ENCODE results near the gene HCFC1R1. TPM values are rescaled to one million over a fixed set of nuclear protein-coding genes. Genes with fewer than 3 reads are reported as not detected.

HCFC1R1 gene
- total RNA-seq, 1 experiment from 2014 or later, result 76.0 TPM

DNA sequence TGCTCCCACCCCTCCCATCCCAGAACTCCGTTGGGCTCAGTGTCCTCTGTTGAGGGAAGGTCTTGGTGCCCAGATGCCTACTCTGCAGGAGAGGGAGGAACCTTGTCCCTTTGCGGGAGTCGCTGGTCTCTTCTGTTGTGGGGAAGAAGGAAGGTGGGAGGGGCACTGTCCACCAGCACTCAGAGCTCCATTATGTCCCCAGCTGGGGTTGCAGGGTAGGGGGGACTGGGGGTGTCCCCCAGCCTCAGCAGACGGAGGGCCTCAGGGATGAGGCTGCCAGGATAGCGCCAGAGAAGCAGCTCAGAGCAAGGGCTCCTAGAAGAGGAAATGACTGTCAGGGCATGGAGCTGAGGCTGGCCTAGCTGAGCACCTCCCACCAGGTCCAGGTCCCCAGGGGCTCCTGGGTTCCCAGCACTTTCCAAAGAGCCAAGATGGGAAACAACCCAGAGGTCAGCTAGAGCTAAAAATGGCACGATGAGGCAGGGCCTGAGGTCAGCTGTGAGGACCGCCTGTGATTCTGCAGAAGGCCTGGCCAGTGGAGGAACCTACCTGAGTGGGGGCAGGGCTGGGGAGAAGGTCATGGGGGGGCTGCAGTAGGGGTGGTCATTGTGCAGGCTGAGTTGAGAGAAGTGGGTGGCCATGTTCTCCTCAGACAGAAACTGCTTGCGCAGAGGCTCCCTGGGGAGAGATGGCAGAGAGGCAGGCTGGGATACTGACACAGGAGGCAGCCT, 893 bp downstream of the HCFC1R1 start (continued):
- TF ChIP-seq, protein P1, sequence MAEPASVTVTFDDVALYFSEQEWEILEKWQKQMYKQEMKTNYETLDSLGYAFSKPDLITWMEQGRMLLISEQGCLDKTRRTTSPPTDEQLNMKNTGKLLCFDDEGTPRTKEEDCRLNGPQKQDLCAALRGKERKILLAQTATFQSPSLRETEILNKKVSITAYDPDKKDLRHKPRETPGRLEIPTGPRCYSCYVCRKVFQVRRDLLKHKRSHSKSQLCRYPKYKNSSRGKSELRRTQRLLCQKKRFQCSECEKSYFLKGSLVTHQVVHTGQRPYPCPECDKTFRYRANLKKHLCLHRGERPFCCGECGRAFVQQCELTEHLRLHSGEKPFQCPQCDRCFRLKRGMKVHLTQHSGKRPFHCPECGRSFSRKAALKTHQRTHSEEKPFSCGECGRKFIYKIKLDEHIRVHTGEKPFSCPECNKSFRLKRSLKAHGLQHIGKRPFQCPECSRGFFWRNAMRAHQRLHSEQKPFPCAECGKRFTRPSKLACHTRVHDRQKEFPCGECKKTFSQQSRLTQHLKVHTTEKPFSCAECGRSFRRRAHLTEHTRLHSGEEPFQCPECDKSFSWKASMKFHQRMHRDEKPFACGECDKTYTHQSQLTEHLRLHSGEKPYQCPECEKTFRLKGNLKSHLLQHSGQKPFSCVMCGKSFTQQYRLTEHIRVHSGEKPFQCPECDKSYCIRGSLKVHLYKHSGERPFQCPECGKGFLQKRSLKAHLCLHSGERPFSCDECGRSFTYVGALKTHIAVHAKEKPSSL (CRISPR knock-in tag; conservative IDR thresholded peaks at IDR 0.05), result no peak
- TF ChIP-seq TP53 (CRISPR knock-in tag; IDR thresholded peaks at IDR 0.05), result no peak
- no peak for TF ChIP-seq ZNF121 (CRISPR knock-in tag; IDR thresholded peaks at IDR 0.05)
- TF ChIP-seq, protein P2, sequence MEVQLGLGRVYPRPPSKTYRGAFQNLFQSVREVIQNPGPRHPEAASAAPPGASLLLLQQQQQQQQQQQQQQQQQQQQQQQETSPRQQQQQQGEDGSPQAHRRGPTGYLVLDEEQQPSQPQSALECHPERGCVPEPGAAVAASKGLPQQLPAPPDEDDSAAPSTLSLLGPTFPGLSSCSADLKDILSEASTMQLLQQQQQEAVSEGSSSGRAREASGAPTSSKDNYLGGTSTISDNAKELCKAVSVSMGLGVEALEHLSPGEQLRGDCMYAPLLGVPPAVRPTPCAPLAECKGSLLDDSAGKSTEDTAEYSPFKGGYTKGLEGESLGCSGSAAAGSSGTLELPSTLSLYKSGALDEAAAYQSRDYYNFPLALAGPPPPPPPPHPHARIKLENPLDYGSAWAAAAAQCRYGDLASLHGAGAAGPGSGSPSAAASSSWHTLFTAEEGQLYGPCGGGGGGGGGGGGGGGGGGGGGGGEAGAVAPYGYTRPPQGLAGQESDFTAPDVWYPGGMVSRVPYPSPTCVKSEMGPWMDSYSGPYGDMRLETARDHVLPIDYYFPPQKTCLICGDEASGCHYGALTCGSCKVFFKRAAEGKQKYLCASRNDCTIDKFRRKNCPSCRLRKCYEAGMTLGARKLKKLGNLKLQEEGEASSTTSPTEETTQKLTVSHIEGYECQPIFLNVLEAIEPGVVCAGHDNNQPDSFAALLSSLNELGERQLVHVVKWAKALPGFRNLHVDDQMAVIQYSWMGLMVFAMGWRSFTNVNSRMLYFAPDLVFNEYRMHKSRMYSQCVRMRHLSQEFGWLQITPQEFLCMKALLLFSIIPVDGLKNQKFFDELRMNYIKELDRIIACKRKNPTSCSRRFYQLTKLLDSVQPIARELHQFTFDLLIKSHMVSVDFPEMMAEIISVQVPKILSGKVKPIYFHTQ (CRISPR knock-in tag; IDR thresholded peaks at IDR 0.05), result no peak
- TF ChIP-seq ATF1 (CRISPR knock-in tag; IDR thresholded peaks at IDR 0.05), result no peak
- TF ChIP-seq, protein P3, sequence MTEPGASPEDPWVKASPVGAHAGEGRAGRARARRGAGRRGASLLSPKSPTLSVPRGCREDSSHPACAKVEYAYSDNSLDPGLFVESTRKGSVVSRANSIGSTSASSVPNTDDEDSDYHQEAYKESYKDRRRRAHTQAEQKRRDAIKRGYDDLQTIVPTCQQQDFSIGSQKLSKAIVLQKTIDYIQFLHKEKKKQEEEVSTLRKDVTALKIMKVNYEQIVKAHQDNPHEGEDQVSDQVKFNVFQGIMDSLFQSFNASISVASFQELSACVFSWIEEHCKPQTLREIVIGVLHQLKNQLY (CRISPR knock-in tag; IDR thresholded peaks at IDR 0.05), result no peak
- no peak for TF ChIP-seq JUN (CRISPR knock-in tag; IDR thresholded peaks at IDR 0.05)
- TF ChIP-seq, protein P4, sequence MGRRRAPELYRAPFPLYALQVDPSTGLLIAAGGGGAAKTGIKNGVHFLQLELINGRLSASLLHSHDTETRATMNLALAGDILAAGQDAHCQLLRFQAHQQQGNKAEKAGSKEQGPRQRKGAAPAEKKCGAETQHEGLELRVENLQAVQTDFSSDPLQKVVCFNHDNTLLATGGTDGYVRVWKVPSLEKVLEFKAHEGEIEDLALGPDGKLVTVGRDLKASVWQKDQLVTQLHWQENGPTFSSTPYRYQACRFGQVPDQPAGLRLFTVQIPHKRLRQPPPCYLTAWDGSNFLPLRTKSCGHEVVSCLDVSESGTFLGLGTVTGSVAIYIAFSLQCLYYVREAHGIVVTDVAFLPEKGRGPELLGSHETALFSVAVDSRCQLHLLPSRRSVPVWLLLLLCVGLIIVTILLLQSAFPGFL (CRISPR knock-in tag; IDR thresholded peaks at IDR 0.05; ENCODE audit: borderline replicate concordance), result no peak
- TF ChIP-seq NR2C2 (CRISPR knock-in tag; IDR thresholded peaks at IDR 0.05), result 0 out of 2 replicates have a peak, but pooled peaks have one; percentile 12
- TF ChIP-seq, protein P5, sequence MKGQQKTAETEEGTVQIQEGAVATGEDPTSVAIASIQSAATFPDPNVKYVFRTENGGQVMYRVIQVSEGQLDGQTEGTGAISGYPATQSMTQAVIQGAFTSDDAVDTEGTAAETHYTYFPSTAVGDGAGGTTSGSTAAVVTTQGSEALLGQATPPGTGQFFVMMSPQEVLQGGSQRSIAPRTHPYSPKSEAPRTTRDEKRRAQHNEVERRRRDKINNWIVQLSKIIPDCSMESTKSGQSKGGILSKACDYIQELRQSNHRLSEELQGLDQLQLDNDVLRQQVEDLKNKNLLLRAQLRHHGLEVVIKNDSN (CRISPR knock-in tag; IDR thresholded peaks at IDR 0.05), result no peak
- TF ChIP-seq ESRRA (CRISPR knock-in tag; IDR thresholded peaks at IDR 0.05; ENCODE audit: borderline replicate concordance), result peak; percentile 35; the same call in 1 of the 2 replicates
- TF ChIP-seq GABPB1 (CRISPR knock-in tag; IDR thresholded peaks at IDR 0.05), result 0 out of 2 replicates have a peak, but pooled peaks have one; percentile 16
- TF ChIP-seq ZNF396 (CRISPR knock-in tag; IDR thresholded peaks at IDR 0.05; ENCODE audit: borderline replicate concordance), result no peak
- TF ChIP-seq FOXK1 (CRISPR knock-in tag; IDR thresholded peaks at IDR 0.05), result 0 out of 2 replicates have a peak, but pooled peaks have one; percentile 13
- no peak for TF ChIP-seq TEAD1 (CRISPR knock-in tag; IDR thresholded peaks at IDR 0.05)
- TF ChIP-seq CREB1 (CRISPR knock-in tag; IDR thresholded peaks at IDR 0.05), result peak; percentile 57; the same call in 1 of the 2 replicates
- no peak for TF ChIP-seq ZNF263 (CRISPR knock-in tag; IDR thresholded peaks at IDR 0.05; ENCODE audit: low read depth)
- peak; percentile 75 for TF ChIP-seq NFATC4 (CRISPR knock-in tag; IDR thresholded peaks at IDR 0.05)

DNA sequence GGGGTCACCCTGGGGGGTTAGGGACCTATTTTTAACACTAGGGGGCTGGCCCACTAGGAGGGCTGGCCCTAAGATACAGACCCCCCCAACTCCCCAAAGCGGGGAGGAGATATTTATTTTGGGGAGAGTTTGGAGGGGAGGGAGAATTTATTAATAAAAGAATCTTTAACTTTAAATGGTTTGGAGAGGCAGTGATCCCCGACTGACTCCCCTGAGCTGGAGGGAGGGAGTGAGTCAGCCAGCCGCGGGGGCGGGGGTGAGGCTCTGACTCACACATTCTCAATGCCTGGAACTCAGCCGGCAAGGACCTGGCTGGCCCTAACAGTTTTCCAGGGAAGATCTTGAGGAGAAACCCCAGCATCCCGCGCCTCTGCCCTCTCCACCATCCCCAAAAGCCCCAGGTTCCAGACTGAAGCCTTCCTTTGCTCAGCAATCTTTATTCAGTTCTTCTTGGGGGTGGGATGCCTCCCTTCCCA, 1.5 kb downstream of the HCFC1R1 start:
- Mint-ChIP-seq H3K9me3 (no peaks in the 10 kb centered on the region), H3K27ac (peak overlapping the region; percentile 99), H3K36me3 (peaks cover 18% of the 10 kb centered on the region), H3K4me1 (peaks cover 38% of the 10 kb centered on the region), H3K27me3 (ENCODE audit: low read depth) (peaks cover 2% of the 10 kb centered on the region; the same call in 1 of the 2 replicates), H3K4me3 (peak overlapping the region; percentile 86)
- POLR2A ChIA-PET, result interaction anchor here (0.8 to 17.1 kb wide), 8 partner anchors 7 to 77 kb away, joined by 3 to 502 read pairs (median 6); partner anchors contain the start of genes CLDN9 and ZSCAN10
- CTCF ChIA-PET, result interaction anchor here (0.9 to 8.6 kb wide), 9 partner anchors 8 to 39 kb away, joined by 3 to 360 read pairs (median 6); partner anchors contain the start of gene CLDN9
- DNase-seq (ENCODE audit: low spot score) (peak; percentile 84), ATAC-seq (no peak)
- TF ChIP-seq TEAD4 (CRISPR knock-in tag; IDR thresholded peaks at IDR 0.05), result 0 out of 2 replicates have a peak, but pooled peaks have one; percentile 41
- TF ChIP-seq NR1H2 (CRISPR knock-in tag; IDR thresholded peaks at IDR 0.05), result no peak
- TF ChIP-seq ETV6 (CRISPR knock-in tag; IDR thresholded peaks at IDR 0.05), result 0 out of 2 replicates have a peak, but pooled peaks have one; percentile 24
- no peak for TF ChIP-seq ZNF232 (CRISPR knock-in tag; IDR thresholded peaks at IDR 0.05)
